Mesothelial cell of epicardium (in vitro differentiated cells): Measurements from ENCODE around the gene IGF2R. TPM values are rescaled to one million over a fixed set of nuclear protein-coding genes. Genes with fewer than 3 reads are reported as not detected.
"Not testable (repeated sequence)": the region's sequence is repeated elsewhere in the genome, so short reads cannot be mapped to it uniquely, and the experiment has no call there.

Source experiments
- DNase-seq, 2 experiments: peaks; one replicate each; pipeline ENCODE4 v3.0.0; 2021; ENCODE audit warnings: low spot score in 2 of 2; ENCODE audit not compliant: unreplicated experiment in 2 of 2
- H3K27ac Mint-ChIP-seq: 2 replicates; pipeline ENCODE4 v1.8.0; 2021; ENCODE audit warnings: mixed read lengths
- H3K27me3 Mint-ChIP-seq: 2 replicates; pipeline ENCODE4 v1.8.0; 2021; ENCODE audit warnings: low read depth, mixed read lengths
- H3K36me3 Mint-ChIP-seq: 2 replicates; pipeline ENCODE4 v1.8.0; 2021; ENCODE audit warnings: mixed read lengths
- H3K4me1 Mint-ChIP-seq: 2 replicates; pipeline ENCODE4 v1.8.0; 2021; ENCODE audit warnings: mixed read lengths
- H3K4me3 Mint-ChIP-seq: 2 replicates; pipeline ENCODE4 v1.8.0; 2021; ENCODE audit warnings: mild to moderate bottlenecking, moderate library complexity, mixed read lengths
- H3K9me3 Mint-ChIP-seq: 2 replicates; pipeline ENCODE4 v1.8.0; 2021; ENCODE audit warnings: mixed read lengths
- CTCF ChIP-seq: fragments of 200-600 bp; sonication (generic); IDR thresholded peaks from one replicate; pipeline ENCODE4 v1.5.0; 2021; ENCODE audit warnings: antibody characterized with exemption; ENCODE audit not compliant: unreplicated experiment
- total RNA-seq: library from RNA; stranded (reverse); gene quantifications from 3 replicates; pipeline ENCODE4 v1.2.1, GENCODE V29; 2021

Gene IGF2R, protein sequence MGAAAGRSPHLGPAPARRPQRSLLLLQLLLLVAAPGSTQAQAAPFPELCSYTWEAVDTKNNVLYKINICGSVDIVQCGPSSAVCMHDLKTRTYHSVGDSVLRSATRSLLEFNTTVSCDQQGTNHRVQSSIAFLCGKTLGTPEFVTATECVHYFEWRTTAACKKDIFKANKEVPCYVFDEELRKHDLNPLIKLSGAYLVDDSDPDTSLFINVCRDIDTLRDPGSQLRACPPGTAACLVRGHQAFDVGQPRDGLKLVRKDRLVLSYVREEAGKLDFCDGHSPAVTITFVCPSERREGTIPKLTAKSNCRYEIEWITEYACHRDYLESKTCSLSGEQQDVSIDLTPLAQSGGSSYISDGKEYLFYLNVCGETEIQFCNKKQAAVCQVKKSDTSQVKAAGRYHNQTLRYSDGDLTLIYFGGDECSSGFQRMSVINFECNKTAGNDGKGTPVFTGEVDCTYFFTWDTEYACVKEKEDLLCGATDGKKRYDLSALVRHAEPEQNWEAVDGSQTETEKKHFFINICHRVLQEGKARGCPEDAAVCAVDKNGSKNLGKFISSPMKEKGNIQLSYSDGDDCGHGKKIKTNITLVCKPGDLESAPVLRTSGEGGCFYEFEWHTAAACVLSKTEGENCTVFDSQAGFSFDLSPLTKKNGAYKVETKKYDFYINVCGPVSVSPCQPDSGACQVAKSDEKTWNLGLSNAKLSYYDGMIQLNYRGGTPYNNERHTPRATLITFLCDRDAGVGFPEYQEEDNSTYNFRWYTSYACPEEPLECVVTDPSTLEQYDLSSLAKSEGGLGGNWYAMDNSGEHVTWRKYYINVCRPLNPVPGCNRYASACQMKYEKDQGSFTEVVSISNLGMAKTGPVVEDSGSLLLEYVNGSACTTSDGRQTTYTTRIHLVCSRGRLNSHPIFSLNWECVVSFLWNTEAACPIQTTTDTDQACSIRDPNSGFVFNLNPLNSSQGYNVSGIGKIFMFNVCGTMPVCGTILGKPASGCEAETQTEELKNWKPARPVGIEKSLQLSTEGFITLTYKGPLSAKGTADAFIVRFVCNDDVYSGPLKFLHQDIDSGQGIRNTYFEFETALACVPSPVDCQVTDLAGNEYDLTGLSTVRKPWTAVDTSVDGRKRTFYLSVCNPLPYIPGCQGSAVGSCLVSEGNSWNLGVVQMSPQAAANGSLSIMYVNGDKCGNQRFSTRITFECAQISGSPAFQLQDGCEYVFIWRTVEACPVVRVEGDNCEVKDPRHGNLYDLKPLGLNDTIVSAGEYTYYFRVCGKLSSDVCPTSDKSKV (N-terminal part only)
- total RNA-seq = 107 to 112 TPM (median 111 TPM) in 3 replicates

DNA sequence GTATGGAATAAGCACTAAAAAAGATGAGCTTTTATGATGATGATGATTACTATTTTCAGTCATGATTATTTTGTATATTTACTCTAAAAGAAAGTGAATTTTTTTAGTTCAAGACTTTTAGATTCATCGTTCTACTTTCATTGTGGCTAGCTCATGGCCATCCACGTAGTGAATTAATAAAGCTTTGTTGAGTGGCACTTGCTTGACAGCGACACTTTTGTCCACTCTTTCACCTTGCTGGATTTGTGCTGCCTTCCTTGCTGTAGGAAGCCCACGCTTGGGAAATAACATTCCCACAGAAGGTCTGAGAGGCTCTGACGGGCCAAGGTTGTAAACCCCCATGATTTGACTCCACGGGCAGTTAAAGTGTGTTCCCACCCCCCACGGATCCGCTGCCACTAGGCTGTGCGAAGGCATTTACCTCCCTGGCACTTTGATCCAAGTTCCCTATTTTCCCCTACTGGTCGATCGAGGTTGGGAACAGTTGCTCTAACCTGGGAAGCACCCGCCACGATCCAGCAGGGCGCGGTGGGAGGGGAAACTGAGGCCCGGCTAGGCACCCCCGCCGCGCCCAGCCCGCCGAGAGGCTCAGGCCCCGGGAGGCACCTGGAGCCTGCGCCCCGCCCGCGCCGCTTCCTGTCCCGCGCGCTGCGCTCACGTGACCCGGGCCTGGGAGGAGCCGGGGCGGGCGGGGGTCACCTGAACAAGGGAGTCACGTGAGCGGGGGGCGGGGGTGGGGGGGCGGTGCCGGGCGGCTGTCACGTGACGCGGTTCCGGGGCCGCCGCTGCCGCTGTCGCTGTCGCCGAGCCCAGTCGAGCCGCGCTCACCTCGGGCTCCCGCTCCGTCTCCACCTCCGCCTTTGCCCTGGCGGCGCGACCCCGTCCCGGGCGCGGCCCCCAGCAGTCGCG is at the start of gene IGF2R:
Gene IGF2R (plus strand): TSS at position 788 of the 909 bp plus-strand sequence. CDS start 165 bp downstream, outside the sequence.
- DNase-seq = peak; percentile 89 to 92
- peaks cover 37% of the 10 kb centered on the region for H3K27me3 Mint-ChIP-seq
- TF ChIP-seq CTCF = peak; percentile 29
- H3K4me1 Mint-ChIP-seq = peaks cover 32% of the 10 kb centered on the region
- peak within 1 kb of the TSS; percentile 98 for H3K27ac Mint-ChIP-seq
- no peaks in the 10 kb centered on the region for H3K36me3 Mint-ChIP-seq
- H3K9me3 Mint-ChIP-seq = no peaks in the 10 kb centered on the region
- H3K4me3 Mint-ChIP-seq = peak within 1 kb of the TSS; percentile 86

- H3K4me3 Mint-ChIP-seq = no peak overlapping the region
- peaks cover 3% of the 10 kb centered on the region for H3K4me1 Mint-ChIP-seq
- peaks cover 7% of the 10 kb centered on the region for H3K27me3 Mint-ChIP-seq
- peaks cover 8% of the 10 kb centered on the region for H3K9me3 Mint-ChIP-seq
- TF ChIP-seq CTCF = no peak
- no peaks in the 10 kb centered on the region for H3K36me3 Mint-ChIP-seq
- no peak overlapping the region for H3K27ac Mint-ChIP-seq
- no peak for DNase-seq
Observed at GRCh38 chr6:159919800-159920199, 49.1 kb upstream of the IGF2R start.

GRCh38 chr6:159924150-159924549 is 44.7 kb upstream of the IGF2R start:
- not testable (repeated sequence) for H3K9me3 Mint-ChIP-seq, DNase-seq, H3K4me1 Mint-ChIP-seq, H3K27me3 Mint-ChIP-seq, H3K27ac Mint-ChIP-seq, H3K36me3 Mint-ChIP-seq, H3K4me3 Mint-ChIP-seq

GRCh38 chr6:159926542-159927203 is 42.2 kb upstream of the IGF2R start:
- Mint-ChIP-seq H3K27ac (no peak overlapping the region), H3K4me1 (peaks cover 12% of the 10 kb centered on the region), H3K36me3 (no peaks in the 10 kb centered on the region), H3K9me3 (peaks cover 8% of the 10 kb centered on the region), H3K4me3 (no peak overlapping the region), H3K27me3 (peaks cover 5% of the 10 kb centered on the region)
- no peak for TF ChIP-seq CTCF
- DNase-seq = no peak

DNA sequence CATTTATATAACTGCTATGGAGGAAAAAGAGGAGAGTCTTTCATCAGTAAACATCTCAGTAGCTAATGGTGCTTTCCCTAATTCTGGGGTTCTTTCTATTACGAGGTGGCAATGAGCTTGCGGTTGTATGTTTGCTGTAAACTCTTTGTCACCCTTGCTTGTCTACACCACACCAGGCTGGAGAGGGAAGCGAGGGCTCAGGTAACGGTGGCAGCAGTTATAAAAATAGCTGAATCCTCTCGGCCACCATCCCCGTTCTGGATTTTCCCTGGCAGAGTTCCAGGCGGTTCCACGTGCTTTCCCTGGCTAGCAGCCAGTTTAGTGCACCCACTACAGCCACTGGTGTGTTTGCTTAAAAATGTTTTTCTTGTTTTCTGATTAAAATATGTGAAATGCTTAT is 39.1 kb upstream of the IGF2R start:
- no peak overlapping the region for H3K4me3 Mint-ChIP-seq
- H3K27ac Mint-ChIP-seq = peak overlapping the region; percentile 60
- DNase-seq = peak; percentile 42 to 83
- H3K36me3 Mint-ChIP-seq = no peaks in the 10 kb centered on the region
- peaks cover 12% of the 10 kb centered on the region for H3K4me1 Mint-ChIP-seq
- peaks cover 30% of the 10 kb centered on the region for H3K27me3 Mint-ChIP-seq
- no peaks in the 10 kb centered on the region for H3K9me3 Mint-ChIP-seq
- TF ChIP-seq CTCF = no peak
